HG03045 (cell line): ENCODE data around the gene TCHHL1.

Source experiments
- ATAC-seq: cut with Tn5 transposase; IDR thresholded peaks from one replicate; pipeline ENCODE4 v1.9.1; 2021; ENCODE audit warnings: mild to moderate bottlenecking, moderate library complexity; ENCODE audit not compliant: unreplicated experiment

Gene TCHHL1

GRCh38 chr1:152039886-152040285, 49.0 kb downstream of the TCHHL1 start:
- ATAC-seq: no peak

- no peak for ATAC-seq
Observed at GRCh38 chr1:152039461-152039860, 49.4 kb downstream of the TCHHL1 start.

- no peak for ATAC-seq
Observed at GRCh38 chr1:152038871-152039270, 50.0 kb downstream of the TCHHL1 start.

GRCh38 chr1:152036267-152037216, 52.3 kb downstream of the TCHHL1 start, which contains the start of gene S100A11:
Gene S100A11 (minus strand): TSS chr1:152037004. CDS start chr1:152036915, 89 bp downstream.
- ATAC-seq: peak; percentile 64

- ATAC-seq: no peak
Observed at GRCh38 chr1:152035539-152036266, 53.2 kb downstream of the TCHHL1 start.

GRCh38 chr1:152034654-152035538, 54.0 kb downstream of the TCHHL1 start:
- peak; percentile 51 for ATAC-seq

GRCh38 chr1:152034324-152034653, 54.6 kb downstream of the TCHHL1 start:
- ATAC-seq: peak; percentile 8
